HPDE6-E6E7 (cell line): ENCODE measurements around the gene VSTM4.

Experiments used
- DNase-seq: peaks from one replicate; pipeline ENCODE4 v3.0.0; 2011; ENCODE audit warnings: missing footprints; ENCODE audit errors: extremely low spot score

Gene VSTM4

GRCh38 chr10:49007129-49007528, 108.2 kb downstream of the VSTM4 start:
- no peak for DNase-seq

- no peak for DNase-seq
These were observed 110.1 kb downstream of the VSTM4 start for GRCh38 chr10:49005270-49005669.

- DNase-seq: no peak
These were observed 113.3 kb downstream of the VSTM4 start for GRCh38 chr10:49001870-49002672.

GRCh38 chr10:49001402-49001801, 113.9 kb downstream of the VSTM4 start:
- DNase-seq: no peak

- no peak for DNase-seq
These were observed 114.6 kb downstream of the VSTM4 start for GRCh38 chr10:49000437-49001398.

- no peak for DNase-seq
These were observed 116.0 kb downstream of the VSTM4 start for GRCh38 chr10:48999346-48999745.

- DNase-seq: no peak
These were observed 119.0 kb downstream of the VSTM4 start for GRCh38 chr10:48996329-48996728.

- no peak for DNase-seq
These were observed 121.7 kb downstream of the VSTM4 start for GRCh38 chr10:48993627-48994026.

GRCh38 chr10:48990226-48990625, 125.1 kb downstream of the VSTM4 start:
- no peak for DNase-seq

- no peak for DNase-seq
These were observed 129.6 kb downstream of the VSTM4 start for GRCh38 chr10:48985621-48986158.

- no peak for DNase-seq
These were observed 131.5 kb downstream of the VSTM4 start for GRCh38 chr10:48983648-48984351.

- no peak for DNase-seq
These were observed 132.7 kb downstream of the VSTM4 start for GRCh38 chr10:48982584-48982983.

GRCh38 chr10:48981310-48981907, 133.9 kb downstream of the VSTM4 start:
- peak; percentile 38 for DNase-seq

- no peak for DNase-seq
These were observed 137.0 kb downstream of the VSTM4 start for GRCh38 chr10:48978318-48978717.

- DNase-seq: no peak
These were observed 139.1 kb downstream of the VSTM4 start for GRCh38 chr10:48976196-48976595.

GRCh38 chr10:48974510-48975156, 140.7 kb downstream of the VSTM4 start:
- no peak for DNase-seq

GRCh38 chr10:48973065-48973464, 142.3 kb downstream of the VSTM4 start:
- no peak for DNase-seq

GRCh38 chr10:48970654-48971053, 144.7 kb downstream of the VSTM4 start:
- no peak for DNase-seq

- no peak for DNase-seq
These were observed 145.3 kb downstream of the VSTM4 start for GRCh38 chr10:48970046-48970445.

GRCh38 chr10:48968036-48968435, 147.3 kb downstream of the VSTM4 start:
- DNase-seq: no peak

- no peak for DNase-seq
These were observed 149.9 kb downstream of the VSTM4 start for GRCh38 chr10:48965460-48965859.
